Left ventricle myocardium superior (tissue), 1 donor: Measurements from ENCODE around the gene ABI1. TPM values are rescaled to one million over a fixed set of nuclear protein-coding genes. Genes with fewer than 3 reads are reported as not detected.

Experiments used
- ATAC-seq: fragments of 200-7000 bp; cut with Tn5 transposase; one replicate; pipeline ENCODE4 v1.9.1; 2020; ENCODE audit warnings: mild to moderate bottlenecking, moderate library complexity
- DNase-seq: peaks from one replicate; pipeline ENCODE4 v3.0.0-alpha.2; 2020
- intact Hi-C: fragments of 100-400 bp; cut with micrococcal nuclease; formaldehyde crosslinking; loops from one replicate; pipeline ENCODE4 v1.11.0; 2022
- total RNA-seq: library from RNA; stranded (reverse); fragmentation: NEBNext Ultra II Directional; extraction: Animal tissue kit (Norgen Biotek cat#: 25700); gene quantifications from one replicate; pipeline ENCODE4 v1.2.1, GENCODE V29; 2021
- donor health status: DM: no; HTN: yes; CAD: no; lungs with severe emphysema.

The ABI1 gene
- total RNA-seq, 1 donor from 2014 or later: 27.2 TPM

- intact Hi-C loops: no loop called here
- peak; percentile 85 for DNase-seq
- ATAC-seq: peak; percentile 98
Observed at GRCh38 chr10:26697163-26697921, 163.4 kb downstream of the ABI1 start, which contains the start of gene PDSS1. Gene PDSS1 (plus strand): TSS chr10:26697701. CDS start chr10:26697712, 11 bp downstream.

- ATAC-seq: no peak
- intact Hi-C loops: no loop called here
Observed at GRCh38 chr10:26696786-26697162, 164.0 kb downstream of the ABI1 start.

More at GRCh38 chr10:26696786-26697162, 164.0 kb downstream of the ABI1 start:
- no peak for DNase-seq

Other genes with a start within 250 kb of the ABI1 start
- gene PDSS1, start 163.3 kb downstream of the ABI1 start, total RNA-seq: 5.8 TPM
- gene ANKRD26, start 239.5 kb upstream of the ABI1 start, total RNA-seq: 12.3 TPM